GM18858 (cell line): Measurements from ENCODE around the gene EPHB3.
"Not testable (repeated sequence)": the region's sequence is repeated elsewhere in the genome, so short reads cannot be mapped to it uniquely, and the experiment has no call there.

Experiments
- ATAC-seq: cut with Tn5 transposase; IDR thresholded peaks from one replicate; pipeline ENCODE4 v1.9.1; 2021; ENCODE audit not compliant: unreplicated experiment

The EPHB3 gene

DNA sequence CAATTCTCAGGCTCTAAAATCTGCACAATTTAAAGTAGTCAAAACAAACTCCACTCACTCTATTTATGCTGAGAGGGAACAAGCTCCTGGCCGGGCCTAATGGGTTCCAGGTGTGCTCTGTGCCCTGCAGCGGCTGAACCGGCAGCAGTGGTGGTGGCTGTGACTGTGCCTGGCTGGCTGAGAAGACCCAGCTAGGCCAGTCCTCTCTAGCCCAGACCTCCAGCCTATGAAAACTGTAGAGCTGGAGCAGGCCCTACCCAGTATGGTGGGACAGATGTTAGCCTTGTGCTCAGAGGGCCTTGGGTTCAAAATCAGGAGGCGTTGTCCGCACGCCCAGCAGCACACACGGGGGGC is 37.0 kb downstream of the EPHB3 start:
- no peak for ATAC-seq

DNA sequence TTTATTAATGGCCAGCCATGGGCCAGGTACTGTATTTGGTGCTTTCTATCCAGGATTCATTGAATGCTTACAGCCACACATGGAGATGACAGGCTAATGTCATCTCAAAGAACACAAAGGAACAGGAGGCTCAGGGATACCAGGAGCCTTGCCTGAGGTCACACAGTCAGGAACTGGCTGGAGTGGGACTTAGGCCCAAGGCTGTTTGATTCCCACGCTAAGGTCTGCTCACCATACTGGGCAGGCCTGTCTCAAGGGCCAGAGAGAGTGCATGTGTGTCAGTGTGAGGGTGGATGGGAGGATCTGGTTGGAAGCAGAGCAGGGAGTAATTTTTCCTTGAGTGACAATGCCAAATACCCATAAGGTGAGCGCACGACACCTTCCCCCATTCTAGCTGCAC is 37.6 kb downstream of the EPHB3 start:
- ATAC-seq = no peak

DNA sequence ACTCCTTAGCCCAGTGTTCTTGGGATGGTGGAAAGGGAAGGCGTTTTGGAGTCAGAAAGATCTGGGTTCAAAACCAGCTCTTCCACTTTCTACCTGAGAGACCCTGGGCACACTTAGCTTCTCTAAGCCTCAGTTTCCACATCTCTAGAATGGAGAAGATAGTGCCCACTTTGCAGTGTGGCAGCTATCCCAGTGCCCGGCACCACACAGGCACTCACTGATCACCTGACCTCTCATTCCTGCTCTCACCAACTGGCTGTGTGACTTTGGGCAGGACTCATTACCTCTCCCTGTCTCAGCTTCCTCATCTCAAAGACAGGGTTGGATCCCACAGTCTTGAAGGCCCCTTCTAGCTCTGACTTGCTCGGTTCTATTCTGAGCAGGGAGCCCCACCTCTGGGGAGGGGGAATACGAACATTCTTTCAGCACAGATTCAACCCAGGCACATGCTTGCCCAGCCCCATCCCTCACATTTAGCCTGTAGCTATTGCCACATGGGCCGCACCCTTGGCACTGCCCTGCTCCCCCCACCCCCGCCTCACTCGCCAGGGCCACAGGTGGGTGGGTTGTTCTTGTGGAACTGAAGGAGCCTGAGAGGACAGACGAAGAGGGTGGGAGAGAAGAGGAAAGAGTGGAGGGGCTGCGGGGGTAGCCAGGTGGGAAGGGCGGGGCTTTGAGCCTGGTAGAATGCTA is 39.2 kb downstream of the EPHB3 start:
- no peak for ATAC-seq

DNA sequence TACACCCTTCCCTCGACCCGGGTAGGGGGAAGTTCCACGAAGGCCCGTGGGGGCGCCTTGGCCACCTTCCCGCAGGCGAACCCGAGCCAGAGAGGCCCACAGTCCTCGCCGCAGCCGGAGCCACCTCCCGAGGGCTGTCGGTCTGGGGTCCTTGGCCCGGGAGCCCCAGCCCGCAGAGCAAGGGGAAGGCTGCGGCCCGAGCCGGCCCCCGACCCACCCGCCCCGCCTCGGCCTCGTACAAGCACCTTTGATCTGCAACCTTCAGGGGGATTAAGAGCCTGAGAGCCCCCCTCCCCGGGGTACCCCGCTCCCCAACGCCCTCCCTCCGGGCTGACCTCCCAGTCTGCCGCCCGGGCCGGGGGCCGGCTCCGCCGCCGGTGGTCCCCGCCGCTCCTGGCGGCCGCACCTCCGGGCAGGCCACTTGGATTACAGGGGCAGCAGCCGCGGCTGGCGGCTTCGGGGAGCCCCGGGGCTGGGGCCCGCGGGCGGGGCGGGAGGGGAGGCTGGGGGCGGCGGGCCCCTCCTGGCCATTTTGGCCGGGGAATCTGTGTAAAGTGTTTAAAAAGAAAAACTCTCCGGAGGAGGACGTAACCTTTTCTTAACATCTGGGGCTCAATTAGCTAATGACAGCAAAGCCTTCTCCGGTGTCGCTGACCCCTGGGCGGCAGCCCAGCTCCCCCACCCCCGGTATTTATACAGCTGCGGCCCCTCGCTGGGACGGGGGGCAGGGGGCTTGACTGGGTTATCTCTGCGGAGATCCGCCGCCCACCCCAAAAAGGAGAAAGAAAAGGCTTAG is 40.2 kb downstream of the EPHB3 start:
- ATAC-seq = no peak

DNA sequence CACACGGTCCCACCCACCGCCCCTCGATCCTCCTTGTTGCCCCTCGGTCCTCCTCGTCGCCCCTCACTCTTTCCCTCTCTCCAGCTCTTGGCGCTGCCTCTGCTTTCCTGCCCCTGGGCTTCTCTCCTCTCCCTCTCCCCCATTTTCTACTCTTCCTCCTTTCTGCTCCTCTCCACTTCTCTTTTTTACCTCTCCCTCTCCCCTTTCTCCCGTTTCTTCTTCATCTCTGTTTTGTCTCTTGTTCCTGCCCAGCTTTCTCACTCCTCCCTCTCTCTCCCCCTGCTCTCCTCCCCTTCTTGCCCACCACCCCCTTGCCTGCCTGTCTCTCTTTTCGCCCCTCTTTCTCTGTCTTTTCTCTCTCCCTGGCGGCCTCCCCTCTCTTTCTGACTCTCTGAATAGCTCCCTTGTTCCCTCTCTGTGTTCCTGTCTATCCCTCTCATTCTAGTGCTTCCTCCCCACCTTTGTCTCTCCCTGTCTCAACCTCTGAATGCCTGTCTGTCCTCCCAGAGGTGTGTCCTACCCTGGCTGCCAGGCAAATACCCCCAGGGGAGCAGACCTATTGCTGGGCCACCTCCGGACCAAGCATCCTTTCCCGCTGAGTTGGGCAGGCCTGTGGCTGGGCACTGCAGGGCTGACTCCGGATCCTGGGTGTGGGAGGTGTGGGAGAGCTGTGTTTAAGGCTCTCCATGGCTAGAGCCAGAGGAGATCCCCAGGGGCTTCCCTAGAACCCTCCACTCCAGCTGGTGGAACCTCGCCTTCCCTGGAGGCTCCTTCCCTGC is 41.0 kb downstream of the EPHB3 start:
- no peak for ATAC-seq

DNA sequence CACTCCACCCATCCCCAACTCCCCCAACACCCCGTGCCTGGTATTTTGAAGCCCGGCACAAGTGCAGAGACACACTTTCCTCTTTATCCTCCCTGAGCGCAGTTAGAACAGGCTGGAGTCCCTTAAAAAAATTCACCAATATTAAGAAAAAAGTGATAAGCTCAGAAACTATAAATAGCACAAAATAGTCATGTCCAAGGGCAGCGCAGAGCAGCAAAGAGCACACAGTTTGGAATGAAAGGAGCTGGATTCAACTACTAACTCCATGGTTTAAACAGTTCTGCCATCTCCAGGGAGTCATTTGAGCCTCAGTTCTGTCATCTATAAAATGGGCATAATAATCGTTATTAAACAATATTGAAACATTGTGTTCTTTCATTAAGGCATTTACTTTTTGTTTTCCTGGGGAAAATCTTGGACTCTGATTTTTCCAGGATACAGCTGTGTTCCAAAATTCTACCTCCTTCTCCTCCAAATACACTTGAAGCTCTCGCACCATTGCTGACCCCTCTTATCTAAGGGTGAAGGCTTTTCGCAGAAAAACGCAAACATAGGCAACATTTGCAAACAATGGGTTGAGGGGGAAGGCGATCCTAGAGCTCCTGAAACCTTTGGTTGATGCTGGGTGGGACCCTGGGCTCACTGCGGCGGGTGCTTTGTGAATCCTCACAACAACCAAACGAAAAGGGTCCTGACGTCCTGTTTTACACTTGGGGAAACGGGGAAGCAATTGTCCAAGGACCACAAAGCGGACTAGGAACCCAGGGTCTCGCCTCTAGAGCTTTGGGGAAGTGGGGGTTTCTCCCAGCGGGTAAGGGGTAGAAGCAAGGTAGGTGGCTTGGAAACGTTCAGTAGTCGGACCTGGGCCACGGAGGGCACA is 41.8 kb downstream of the EPHB3 start:
- no peak for ATAC-seq

DNA sequence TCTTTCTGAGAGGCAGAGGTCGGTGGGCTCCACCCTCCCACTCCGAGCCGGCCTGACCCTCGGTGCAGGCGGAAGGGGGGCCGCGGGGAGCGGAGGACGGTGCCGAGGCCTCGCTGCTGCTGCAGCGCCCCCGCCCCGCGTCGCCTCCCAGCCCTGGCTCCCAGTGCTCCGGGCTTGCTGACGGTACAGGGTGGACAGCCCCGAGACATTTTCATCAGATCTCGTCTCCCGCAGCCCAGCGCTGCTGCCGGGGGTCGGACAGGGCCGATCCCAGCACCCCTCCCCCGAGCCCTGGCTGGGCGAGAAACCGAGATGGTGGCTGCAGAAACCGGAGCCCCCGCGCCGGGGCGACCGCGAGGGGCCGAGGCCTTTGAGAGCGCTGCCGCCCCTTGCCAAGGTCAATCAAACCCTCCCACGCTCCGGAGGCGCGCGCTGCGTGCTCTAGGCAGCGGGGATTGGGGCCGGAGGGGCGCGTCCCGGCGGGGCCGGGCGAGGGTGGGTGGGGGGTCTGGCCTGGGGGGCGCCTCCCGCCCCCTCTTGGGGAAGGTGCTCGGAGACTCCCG is 42.5 kb downstream of the EPHB3 start:
- ATAC-seq = no peak

DNA sequence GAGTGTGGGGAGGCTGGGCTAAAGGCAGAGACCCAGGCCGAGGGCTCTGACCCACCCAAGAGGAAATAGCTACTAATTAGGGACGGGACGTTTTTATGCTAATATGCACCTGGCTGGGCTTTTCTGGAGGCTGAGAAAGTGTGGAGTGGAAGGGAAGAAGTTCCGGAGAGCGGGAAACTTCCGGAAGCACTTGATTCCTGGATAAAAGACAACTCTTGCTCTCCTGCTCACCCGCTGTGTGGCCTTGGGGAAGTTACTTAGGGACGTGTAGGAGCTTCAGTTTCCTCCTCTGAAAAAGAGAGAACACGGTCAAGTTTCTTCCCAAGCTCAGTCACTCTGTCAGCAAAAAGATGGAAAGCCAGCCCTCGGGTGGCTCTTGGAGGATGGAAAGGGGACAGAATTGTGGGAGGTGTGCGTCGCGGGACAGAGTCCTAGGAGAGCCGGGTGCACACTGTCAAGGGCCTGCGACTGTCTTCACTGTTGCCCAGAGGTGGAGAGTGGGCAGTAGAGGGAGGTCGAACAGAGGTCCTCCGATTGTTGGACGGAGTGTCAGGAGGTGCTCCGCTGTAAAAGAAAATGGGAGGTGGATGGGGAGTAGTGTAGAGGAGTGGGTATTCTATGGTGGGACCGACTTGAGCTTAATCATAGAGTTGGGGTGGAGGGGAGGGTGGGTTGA is 43.2 kb downstream of the EPHB3 start:
- no peak for ATAC-seq

DNA sequence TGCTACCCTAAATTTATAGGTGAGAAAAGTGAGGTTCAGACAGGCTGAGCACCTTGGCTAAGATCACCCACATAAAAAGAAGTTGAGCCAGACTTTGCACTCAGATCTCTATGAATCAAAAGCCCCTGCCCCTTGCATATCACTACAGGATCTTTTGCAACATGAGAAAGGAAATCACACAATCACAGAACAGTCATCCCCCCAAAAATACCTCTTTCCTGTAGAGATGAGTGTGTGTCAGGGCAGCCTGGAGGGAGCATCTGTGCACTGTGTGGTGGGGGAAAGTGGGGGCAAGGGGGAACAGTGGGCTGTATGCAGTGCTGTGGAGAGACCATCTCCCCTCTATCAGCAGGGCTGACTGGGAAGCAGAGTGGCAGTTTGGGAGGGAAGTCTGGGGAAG is 46.6 kb downstream of the EPHB3 start:
- ATAC-seq = no peak

DNA sequence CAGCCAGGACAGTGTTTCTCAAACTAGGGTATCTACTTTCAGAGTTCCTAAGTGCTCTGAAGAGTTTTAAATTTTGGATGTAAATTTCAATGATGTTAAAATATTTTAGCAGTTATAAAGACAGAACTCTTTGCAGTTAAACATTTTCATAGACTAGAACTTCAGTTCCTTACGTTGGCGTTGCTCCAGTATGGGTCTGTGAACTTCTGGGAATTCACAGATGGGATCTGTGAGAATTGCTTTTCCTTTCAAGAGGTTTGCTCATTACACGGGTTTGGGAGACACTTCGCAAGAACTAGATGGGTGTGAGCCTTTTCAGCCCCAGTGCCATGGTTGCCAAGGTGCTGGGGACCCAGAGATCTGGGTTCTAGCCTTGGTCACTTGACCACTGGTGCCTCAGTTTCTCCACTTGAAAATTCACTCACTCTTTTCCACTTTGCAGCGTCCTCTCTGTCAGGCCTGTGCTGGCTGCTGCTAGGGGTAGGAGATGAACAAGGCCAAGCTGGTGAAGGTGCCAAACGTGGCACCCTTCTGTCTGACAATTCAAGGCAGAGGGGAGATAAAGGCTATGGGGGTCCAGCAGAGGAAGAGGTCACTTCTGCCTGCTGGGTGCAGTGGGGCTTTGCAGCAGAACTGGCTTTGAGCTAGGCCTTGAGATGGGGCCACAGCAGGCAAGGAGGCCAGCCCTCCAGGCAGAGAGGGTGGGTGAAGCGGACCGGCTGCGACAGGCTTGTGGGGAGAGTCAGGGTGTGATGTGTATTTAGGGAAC is 48.1 kb downstream of the EPHB3 start:
- ATAC-seq = no peak

DNA sequence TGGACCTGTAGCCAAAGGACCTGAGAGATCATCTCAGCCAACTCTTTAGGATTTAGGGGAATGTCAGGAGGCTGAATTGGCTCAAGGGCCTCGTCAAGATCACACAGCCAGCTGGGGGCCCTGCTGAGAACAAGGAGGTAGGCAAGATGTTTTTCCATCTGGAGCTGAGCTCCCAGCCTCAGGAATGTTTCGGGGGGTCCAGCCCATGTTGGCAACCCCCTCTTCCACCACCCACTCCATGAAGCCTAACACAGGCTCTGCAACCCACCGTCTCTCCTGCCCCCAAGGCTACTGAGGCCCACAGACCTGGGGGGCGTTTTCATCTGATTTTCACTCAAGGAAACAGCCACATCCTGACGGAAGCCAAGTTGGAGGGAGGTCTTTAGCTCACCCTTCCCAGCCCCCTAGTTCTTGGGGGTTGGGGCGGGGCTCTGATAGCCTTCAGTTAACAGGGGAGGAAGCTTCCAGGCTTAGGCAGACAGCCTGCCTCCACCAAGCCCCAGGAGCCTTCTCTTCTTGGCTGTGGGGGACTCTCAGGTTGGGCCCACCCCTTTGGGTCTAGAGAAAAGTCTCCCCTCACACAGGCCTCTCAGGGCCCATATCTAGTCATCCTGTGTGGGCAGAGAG is 48.8 kb downstream of the EPHB3 start:
- no peak for ATAC-seq

DNA sequence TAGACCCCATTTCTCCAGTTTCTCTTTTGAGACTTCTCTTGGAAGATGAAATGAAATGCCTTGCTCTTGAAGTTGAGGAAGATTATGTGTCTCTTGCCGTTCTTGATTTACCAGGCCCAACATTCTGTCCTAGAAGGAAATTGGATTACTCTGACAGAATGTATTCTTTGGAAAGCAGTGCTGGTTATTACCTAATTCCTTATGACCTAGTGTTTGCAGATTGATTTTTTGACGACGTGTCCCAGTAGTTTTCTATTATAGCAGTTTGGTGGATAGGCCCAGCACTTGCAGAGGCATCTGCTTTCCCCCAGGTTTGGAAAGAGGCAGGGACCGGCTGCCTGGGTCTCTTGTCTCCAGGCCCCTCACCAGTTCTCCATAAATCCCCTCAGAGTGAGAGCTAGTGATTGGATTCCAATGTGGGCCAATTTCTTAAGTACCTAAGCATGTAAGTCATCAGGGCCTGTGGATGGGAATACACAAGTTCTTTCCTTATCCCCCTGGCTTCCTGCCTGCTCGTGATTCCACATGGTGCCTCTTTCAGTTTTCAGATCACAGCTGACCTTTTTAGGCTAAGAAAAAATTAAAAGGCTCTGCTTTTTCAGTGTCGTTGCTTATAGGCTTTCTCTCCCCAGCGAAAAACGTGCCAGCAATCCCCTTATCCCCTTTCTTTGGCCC is 50.2 kb downstream of the EPHB3 start:
- no peak for ATAC-seq

DNA sequence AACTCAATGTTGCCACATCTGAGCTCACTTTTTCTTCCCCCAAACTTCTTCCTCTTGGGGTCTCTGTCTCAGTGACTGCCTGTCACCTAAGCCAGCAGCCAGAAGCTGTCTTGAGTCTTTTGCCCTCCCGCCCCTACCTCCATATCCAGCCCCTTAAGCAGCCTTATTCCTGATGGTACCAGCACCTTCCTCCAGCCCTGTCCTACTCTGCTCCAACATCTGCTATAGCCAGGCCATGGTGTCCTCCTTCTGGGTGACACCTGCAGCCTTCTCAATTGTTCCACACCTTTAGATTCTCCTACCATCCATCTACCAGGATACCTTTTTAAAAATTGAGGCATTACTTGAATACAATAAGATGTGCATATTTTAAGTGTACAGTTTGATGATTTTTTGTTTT is 53.8 kb downstream of the EPHB3 start:
- ATAC-seq = no peak

DNA sequence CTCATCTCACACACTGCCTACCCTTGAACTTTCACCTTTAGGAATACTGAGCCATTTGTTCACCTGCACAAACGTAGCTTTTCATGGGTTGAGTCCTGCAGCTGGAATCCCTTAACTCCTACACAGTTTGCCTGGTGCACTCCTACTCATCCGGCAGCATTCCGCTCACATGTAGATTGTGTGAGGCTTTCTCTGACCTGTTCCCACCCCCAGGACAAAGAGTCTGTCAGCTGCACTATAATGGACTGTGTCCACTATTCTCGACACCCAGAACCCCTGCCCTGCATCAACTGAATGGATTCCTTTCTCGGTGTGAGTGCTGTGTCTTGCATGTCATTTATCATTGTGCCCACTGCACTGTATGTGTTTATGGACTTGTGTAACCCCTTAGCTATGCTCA is 54.9 kb downstream of the EPHB3 start:
- no peak for ATAC-seq

DNA sequence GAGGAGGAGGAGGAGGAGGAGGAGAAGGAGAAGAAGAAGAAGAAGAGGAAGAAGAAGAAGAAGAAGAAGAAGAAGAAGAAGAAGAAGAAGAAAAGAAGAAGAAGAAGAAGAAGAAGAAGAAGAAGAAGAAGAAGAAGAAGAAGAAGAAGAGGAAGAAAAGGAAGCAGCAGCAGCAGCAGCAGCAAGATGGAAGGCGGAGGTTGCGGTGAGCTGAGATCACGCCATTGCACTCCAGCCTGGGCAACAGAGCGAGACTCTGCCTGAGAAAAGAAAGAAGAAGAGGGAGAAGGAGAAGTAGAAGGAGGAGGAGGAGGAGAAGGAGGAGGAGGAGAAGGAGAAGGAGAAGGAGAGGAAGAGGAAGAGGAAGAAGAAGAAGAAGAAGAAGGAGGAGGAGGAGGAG is 55.7 kb downstream of the EPHB3 start:
- not testable (repeated sequence) for ATAC-seq

DNA sequence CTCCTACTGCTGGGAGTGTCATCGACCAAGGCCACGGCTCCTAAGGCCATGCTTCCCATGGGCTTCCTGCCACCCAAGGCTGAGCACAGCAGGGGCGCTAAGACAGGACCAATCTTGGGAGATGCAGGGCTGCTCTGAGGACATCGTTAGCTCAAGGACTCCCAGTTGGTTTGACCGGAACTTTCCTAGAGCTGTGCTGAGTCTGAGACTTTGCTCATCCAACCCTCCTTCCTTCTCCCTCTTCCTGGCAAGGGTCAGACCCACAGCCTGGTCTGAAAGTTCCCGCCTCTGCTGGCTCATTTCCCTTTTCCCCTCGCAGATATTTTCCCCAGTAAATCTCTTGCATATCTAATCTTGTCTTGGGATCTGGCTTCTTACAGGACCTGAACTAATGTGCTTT is 57.2 kb downstream of the EPHB3 start:
- no peak for ATAC-seq

DNA sequence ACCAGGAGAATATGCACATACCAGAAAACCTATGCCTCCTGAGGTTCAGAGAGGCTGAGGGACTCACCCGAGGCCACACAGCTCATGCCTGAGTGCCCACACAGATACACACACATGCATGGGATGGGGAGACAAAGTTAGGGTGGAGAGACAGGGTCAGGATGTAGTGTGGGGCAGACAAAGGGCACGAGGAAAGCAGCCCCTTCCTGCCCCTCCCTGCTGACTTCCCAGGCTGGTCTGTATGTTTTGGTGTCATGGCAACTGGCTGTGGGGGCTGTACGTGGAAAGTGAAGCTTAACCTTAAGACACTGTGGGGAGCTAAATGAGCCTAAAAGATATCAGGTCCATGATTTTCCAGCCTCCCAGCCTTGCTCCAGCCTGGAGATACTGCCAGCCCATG is 57.8 kb downstream of the EPHB3 start:
- ATAC-seq = no peak

DNA sequence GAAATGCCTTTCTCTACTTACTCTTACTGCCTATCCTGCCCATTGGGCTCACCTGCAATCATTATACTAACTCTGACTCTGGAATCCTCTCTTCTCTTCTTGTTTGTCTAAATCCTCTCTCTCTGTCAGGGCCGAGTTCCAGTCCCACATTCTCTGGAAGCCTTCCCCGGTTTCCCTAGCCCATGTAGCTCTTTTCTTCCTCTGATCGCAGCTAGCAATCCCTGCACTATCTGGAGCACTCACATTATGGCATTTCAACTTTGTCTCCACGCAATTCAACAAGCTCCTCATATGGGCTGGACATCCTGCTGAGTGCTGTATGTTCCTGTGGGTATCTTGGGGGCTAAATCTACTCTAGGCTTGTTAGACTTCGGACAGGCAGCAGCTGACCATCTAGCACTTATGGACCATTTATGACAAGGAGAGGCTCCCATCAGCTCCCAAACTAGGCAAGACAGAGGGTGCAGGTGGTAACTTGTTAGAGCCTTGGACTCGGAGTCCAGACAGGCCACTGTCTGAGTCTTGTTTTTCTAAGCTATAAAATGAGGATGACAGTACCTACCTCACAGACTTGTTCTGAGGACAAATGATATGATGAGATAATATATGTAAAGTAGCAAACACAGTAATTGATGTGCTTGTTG is 58.3 kb downstream of the EPHB3 start:
- no peak for ATAC-seq
